Stimulated activated CD8-positive, alpha-beta memory T cell treated with anti-CD3 and anti-CD28 coated beads, Interleukin-15, amount 100 ng/mL, for 48 hours (primary cell): ENCODE measurements around the gene KCND1.

Experiments
- DNase-seq, 2 donors: peaks; one replicate each; pipeline ENCODE4 v3.0.0-alpha.2; 2020; ENCODE audit warnings: low read depth in 2 of 2

Gene KCND1

GRCh38 chrX:48974574-48974973 is 2.9 kb upstream of the KCND1 start:
- DNase-seq: no peak

DNA sequence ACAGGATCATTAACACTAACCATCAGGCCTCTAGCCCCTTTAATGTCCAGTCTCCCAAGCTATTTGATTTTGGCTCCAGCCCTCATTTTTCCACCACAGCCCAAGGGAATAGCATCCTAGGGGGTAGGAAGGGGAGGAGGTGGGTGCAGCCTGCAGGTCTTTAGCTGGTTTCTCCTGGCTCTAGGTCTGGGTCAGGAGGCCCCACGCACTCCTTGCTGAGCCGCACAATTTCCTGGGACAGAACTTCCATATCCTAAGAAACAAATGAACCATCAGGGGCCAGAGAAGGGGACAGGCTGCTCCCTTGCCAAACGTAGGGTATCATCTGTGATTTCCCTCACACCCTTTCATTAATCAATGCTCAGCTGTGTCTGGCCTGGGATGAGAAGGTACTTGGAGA is 2.4 kb upstream of the KCND1 start:
- DNase-seq: no peak

- no peak for DNase-seq
Observed at GRCh38 chrX:48972220-48973164, 848 bp upstream of the KCND1 start.

- no peak for DNase-seq
Observed at GRCh38 chrX:48969471-48969870, 2.2 kb downstream of the KCND1 start.

- no peak for DNase-seq
Observed at GRCh38 chrX:48968377-48968776, 3.3 kb downstream of the KCND1 start.

DNA sequence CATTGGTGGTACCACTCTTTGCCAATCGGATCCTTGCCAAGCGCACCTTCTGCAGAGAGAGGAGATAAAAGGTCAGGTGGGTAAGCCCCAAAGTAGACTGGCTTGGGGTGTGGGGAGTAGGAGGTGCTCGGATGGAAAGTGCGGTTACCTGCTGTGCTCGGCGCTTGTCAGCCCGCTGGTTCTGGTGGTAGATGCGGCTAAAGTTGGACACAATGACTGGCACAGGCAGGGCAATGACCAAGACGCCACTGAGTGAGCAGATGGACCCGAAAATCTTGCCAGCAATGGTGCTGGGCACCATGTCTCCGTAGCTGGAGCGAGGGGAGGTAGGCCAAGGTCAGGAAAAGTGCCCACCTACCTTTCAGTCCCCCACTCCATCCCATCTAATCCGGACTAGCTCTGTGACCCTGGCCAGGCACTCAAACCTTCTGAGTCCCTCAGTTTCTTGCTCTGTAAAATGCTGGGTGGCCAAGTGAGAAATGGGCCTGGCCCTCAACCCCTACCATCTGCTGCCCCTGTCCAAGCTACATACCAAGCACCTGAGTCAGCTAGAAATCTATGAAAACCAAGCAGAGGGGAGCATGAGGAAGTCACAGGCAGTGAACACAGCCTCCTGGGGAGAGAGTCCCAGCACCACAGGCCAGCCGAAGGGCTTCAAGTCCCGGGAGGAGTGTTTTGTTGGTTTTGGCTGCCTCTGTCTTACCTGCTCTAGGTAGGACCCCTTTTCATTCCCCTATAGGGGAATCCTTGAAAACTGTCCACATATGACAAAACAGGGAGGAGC is 4.7 kb downstream of the KCND1 start:
- no peak for DNase-seq

DNA sequence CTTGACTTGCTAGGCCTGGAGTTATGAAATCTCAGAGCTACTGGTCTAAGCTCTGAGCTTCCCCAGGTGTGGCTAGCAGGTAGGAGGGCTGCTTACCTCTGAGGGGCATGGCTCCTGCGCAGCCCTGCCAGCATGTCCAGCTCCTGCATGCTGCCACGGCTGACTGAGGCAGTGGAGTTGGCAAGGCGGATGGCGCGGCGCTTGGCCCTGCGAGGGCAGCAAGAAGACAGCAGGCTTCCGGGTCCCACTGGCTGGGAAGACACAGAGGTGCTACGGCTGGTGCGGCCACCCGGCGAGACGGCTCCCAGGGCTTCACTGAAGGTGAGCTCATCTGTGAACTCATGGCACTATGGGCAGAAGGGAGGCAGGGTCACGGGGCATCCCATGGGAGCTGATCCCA is 5.7 kb downstream of the KCND1 start:
- DNase-seq: no peak

- DNase-seq: no peak
Observed at GRCh38 chrX:48961585-48962091, 10.0 kb downstream of the KCND1 start.

GRCh38 chrX:48960291-48960690 is 11.4 kb downstream of the KCND1 start:
- no peak for DNase-seq

GRCh38 chrX:48958635-48959094 is 13.0 kb downstream of the KCND1 start:
- no peak for DNase-seq

DNA sequence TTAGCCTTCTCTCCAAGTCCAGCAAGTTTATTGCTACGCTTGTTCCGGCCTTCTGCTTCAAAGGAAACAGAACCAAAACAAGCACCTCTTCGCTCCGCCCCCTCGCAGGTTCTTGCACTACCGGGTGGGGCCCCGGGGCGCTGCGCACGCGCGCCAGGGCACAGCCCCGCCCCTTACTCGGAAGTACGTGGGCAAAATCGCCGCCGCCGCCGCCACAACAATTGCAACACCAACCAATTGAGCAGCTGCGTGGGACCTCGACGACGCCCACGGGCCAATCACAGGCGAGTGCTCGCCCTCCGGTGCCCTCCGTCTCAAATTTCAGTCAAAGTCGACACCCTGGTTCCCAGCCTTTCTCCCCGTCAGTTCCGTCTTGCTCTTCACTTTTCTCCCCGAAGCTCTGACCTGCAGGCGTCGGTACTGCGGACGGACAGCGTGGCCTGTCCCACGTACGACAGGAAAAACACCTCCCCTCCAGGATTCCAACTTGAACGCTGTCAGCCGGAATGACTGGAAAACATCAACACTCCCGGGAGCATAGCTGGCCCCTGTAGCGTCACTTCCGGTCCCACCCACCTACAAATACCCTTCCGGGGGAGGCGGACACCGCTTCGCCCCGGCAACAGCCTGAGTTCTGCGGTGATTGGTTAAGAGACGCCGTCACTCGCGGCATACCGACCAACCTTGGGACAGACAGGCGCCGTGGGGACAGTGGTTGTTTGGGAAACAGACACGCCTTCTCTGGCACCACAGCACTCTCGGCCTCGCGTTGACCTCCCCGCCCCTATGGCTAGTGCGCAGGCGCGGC is 13.6 kb downstream of the KCND1 start:
- peak; percentile 86 to 88 for DNase-seq

DNA sequence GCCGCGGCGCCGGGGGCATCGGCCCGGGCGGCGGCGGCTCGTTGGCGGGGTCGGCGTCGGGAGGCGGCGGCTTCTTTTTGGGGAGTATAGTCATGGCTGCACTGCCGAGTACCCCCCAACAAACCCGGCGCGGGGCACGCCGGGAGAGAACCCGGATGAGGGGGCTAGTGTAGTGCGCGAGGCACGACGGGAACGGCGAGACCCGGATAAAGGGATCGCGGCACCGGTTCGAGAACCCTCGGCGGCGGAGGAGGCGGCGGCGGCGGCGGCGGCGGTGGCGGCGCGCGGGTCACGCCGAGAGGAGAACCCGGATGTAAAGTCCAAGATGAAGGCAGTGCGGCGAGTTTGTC is 14.2 kb downstream of the KCND1 start, which contains the start of gene OTUD5:
Gene OTUD5, minus strand, starts transcription at position 131 of the 350 bp plus-strand sequence. Its CDS starts 37 bp downstream, at position 94.
- peak; percentile 57 to 67 for DNase-seq

DNA sequence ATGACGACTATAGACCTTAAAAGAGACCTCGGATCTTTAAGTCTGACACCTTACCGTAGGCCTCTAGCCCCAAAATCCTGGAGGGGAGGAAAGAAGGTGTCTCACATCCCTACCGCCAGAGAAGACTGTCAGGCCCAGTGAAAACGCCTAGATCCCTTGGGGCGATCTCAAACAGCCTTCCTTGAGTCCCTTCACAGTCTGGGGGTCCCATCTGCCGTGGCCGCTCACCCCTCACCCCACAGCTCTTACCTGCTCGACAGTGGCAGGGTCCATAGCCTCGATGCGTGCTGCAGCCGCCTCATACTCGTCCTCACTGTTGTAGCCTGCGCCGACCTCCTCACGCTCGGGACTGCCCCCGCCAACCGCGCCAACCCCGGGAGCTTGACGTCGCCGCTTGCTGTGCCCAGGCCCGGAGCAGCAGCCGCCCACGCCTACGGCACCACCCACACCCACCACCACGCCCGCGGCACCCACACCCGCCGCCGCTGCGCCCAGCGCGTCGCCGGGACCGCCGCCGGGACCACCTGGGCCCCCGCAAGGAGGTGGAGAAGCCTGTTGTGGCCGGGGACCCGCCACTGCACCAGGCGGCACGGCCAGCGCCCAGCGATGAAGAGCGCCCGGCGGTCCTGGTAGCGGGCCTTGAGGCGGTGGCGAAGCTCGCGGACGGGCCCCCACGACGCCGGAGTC is 14.8 kb downstream of the KCND1 start:
- DNase-seq: no peak

GRCh38 chrX:48948589-48948988 is 23.1 kb downstream of the KCND1 start:
- DNase-seq: no peak

DNA sequence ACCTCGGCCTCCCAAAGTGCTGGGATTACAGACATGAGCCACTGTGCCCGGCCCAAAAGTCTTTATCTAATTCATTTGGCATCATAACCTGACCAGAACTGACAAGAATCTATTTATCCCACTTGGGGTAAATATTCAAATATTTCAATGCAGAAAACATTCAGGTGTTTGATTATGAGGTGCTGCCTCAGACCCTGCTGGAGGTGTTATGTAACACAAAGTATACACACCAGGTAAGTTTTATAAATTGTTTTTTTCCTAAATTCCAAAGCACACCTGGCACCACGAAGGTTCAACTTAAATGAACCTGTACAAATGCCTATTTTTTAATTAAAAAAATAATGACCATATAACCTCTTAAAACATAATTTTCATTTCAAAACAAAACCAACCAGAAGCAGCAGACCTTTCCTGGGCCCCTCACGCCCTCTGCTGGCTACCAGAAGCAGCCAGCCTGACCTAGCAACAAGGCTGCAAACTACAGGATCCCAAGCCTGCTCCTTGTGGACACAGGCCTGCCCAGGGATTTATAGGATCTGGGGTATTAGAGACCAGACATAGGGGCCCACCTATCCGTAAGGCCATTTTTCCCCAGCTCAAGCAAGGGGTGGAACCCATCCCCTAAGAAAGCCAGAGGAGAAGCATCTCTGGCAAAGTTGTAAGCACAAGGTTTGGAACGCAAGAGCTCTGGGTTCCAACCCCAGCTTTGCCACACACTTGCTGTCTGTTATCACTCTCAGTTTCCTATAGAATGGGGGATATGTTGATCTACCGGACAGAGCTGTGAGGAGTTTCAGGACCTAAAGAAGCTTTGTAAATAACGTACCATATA is 25.9 kb downstream of the KCND1 start:
- no peak for DNase-seq

GRCh38 chrX:48942895-48943294 is 28.7 kb downstream of the KCND1 start:
- no peak for DNase-seq

DNA sequence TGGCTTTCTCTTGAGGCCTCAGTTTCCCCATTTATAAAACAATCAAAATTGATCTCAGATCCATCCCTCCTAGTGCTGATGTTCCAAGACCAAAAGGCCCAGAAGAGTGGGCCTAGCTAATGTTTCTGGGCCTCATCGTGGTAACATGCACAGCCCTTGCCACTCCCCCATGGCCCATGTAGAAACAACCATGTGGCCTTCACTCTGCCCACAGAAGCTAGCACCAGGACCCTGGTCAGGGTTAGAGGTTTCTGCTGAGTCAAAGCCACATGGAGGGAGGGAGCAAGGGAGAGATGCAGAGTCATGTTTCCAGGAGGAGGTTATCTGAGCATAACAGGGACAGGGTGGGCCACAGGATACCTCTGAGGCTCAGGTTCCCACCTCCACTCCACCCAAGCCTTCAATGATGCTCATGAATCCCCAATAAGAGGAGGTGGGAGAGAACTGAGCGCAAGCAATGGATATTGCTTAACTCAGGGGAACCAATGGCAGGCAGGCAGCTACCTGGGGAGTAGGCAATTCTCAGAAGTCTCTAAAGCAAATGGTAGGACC is 31.2 kb downstream of the KCND1 start:
- no peak for DNase-seq

GRCh38 chrX:48939524-48940228 is 32.0 kb downstream of the KCND1 start:
- no peak for DNase-seq
